Sigmoid colon (tissue), 7 donors: ENCODE data around the gene UNC5C. TPM values are rescaled to one million over a fixed set of nuclear protein-coding genes. Genes with fewer than 3 reads are reported as not detected.

Source experiments
- DNase-seq: peaks from one replicate; pipeline ENCODE4 v3.0.0-alpha.2; 2019
- H3K27ac ChIP-seq, 4 donors: fragments of 200-600 bp; sonication (generic); one replicate each; pipeline ENCODE4 v1.5.1; 2016 to 2019; ENCODE audit warnings: mild to moderate bottlenecking in 1 of 4
- H3K27me3 ChIP-seq, 3 donors: fragments of 200-600 bp; sonication (generic); one replicate each; pipeline ENCODE4 v1.5.1; 2019; ENCODE audit warnings: mild to moderate bottlenecking in 1 of 3
- H3K36me3 ChIP-seq, 4 donors: fragments of 200-600 bp; sonication (generic); one replicate each; pipeline ENCODE4 v1.5.1; 2016 to 2019
- H3K4me1 ChIP-seq, 4 donors: fragments of 200-600 bp; sonication (generic); one replicate each; pipeline ENCODE4 v1.5.1; 2017 to 2019
- H3K4me3 ChIP-seq, 4 donors: fragments of 200-600 bp; sonication (generic); one replicate each; pipeline ENCODE4 v1.5.1; 2017 to 2019; ENCODE audit warnings: mild to moderate bottlenecking in 2 of 4, moderate library complexity in 1 of 4
- H3K9me3 ChIP-seq, 4 donors: fragments of 200-600 bp in 3 of 4; sonication (generic) in 3 of 4; one replicate each; pipeline versions ENCODE4 v1.5.1 to v1.6.1; 2013 to 2019
- CTCF ChIP-seq, 4 experiments: fragments of 450-650 bp in 3 of 4; fragments of 200-600 bp in 1 of 4; IDR thresholded peaks; one replicate each; pipeline ENCODE4 v1.5.1; 2016 to 2019; ENCODE audit warnings: antibody characterized with exemption in 4 of 4, mild to moderate bottlenecking in 3 of 4, moderate library complexity in 2 of 4
- EP300 ChIP-seq, 4 donors: sonication (generic); formaldehyde crosslinking; IDR thresholded peaks; one replicate each; pipeline ENCODE4 v1.6.1; 2017; ENCODE audit warnings: antibody characterized with exemption in 4 of 4
- POLR2A ChIP-seq, 2 donors: fragments of 450-650 bp; IDR thresholded peaks; one replicate each; pipeline ENCODE4 v1.6.1; 2016; ENCODE audit warnings: antibody characterized with exemption in 2 of 2, mild to moderate bottlenecking in 2 of 2, moderate library complexity in 2 of 2
- POLR2AphosphoS5 ChIP-seq, 4 donors: sonication (generic); formaldehyde crosslinking; IDR thresholded peaks; one replicate each; pipeline ENCODE4 v1.6.1; 2017; ENCODE audit warnings: antibody characterized with exemption in 4 of 4
- WGBS, 2 donors: extraction: QIAGEN DNeasy Blood & Tissue Kit; methylation state at CpG; one replicate each; pipeline ENCODE4 v1.1.7; 2013; 5-methylcytosine and 5-hydroxymethylcytosine counted together
- intact Hi-C: fragments of 100-400 bp; cut with DNase I; formaldehyde crosslinking; loops from one replicate; pipeline ENCODE4 v1.15.1; 2023
- polyA plus RNA-seq, 3 donors: library from polyadenylated mRNA; stranded (reverse); fragments of 200-250 nt; gene quantifications; one replicate each; pipeline ENCODE4 v1.2.3, GENCODE V29; 2013
- total RNA-seq, 4 donors: library from RNA; depleted of rRNA; stranded (reverse); fragments of >200 nt; gene quantifications; one replicate each; pipeline ENCODE4 v1.1.0, GENCODE V29; 2016
- donor health status: healthy with polysubstance abuse.
- donor health status: Bipolar disorder and iron deficiency.
- donor health status: healthy.

The UNC5C gene
- total and polyA plus RNA-seq, 7 donors = 0.60 to 3.1 (median 1.4) TPM

- intact Hi-C loops = no loop called here
- H3K27ac ChIP-seq = no peak overlapping the region
- no peak for DNase-seq
Measured at GRCh38 chr4:95198961-95199360, 349.8 kb downstream of the UNC5C start.

GRCh38 chr4:95197353-95197752, 351.4 kb downstream of the UNC5C start:
- WGBS, 2 donors = 77 to 78% methylated on average over 6 of the region's 6 CpGs
- Histone ChIP-seq H3K4me1 (no peaks in the 10 kb centered on the region), H3K36me3 (no peaks in the 10 kb centered on the region), H3K27me3 (no peaks in the 10 kb centered on the region), H3K27ac (no peak overlapping the region), H3K9me3 (no peaks in the 10 kb centered on the region), H3K4me3 (no peak overlapping the region)
- intact Hi-C loops = no loop called here
- TF ChIP-seq EP300 (IDR thresholded peaks at IDR 0.05) (no peak), POLR2A (IDR thresholded peaks at IDR 0.05) (no peak), CTCF (IDR thresholded peaks at IDR 0.05) (no peak), POLR2AphosphoS5 (IDR thresholded peaks at IDR 0.05) (no peak)
- no peak for DNase-seq

More at GRCh38 chr4:95198961-95199360, 349.8 kb downstream of the UNC5C start:
- TF ChIP-seq POLR2A (IDR thresholded peaks at IDR 0.05) (no peak), POLR2AphosphoS5 (IDR thresholded peaks at IDR 0.05) (no peak), EP300 (IDR thresholded peaks at IDR 0.05) (no peak), CTCF (IDR thresholded peaks at IDR 0.05) (no peak)
- Histone ChIP-seq H3K4me1 (no peaks in the 10 kb centered on the region), H3K9me3 (no peaks in the 10 kb centered on the region), H3K36me3 (no peaks in the 10 kb centered on the region), H3K27me3 (no peaks in the 10 kb centered on the region), H3K4me3 (no peak overlapping the region)
- 94% methylated on average over 7 of the region's 7 CpGs for WGBS, 2 donors

- DNase-seq = no peak
- TF ChIP-seq POLR2A (IDR thresholded peaks at IDR 0.05) = no peak
- no peak for TF ChIP-seq EP300 (IDR thresholded peaks at IDR 0.05)
- TF ChIP-seq POLR2AphosphoS5 (IDR thresholded peaks at IDR 0.05) = no peak
- no peak for TF ChIP-seq CTCF (IDR thresholded peaks at IDR 0.05)
- Histone ChIP-seq H3K4me1 (peaks cover 0 to 8% (median 3%) of the 10 kb centered on the region in 4 donors), H3K27ac (no peak overlapping the region), H3K27me3 (no peaks in the 10 kb centered on the region), H3K4me3 (no peak overlapping the region), H3K9me3 (no peaks in the 10 kb centered on the region), H3K36me3 (no peaks in the 10 kb centered on the region)
- 81 to 86% methylated on average over 22 of the region's 22 CpGs for WGBS, 2 donors
- intact Hi-C loops = no loop called here
Measured at GRCh38 chr4:95193391-95194224, 355.2 kb downstream of the UNC5C start.

GRCh38 chr4:95191537-95191936, 357.2 kb downstream of the UNC5C start:
- no peaks in the 10 kb centered on the region for H3K27me3 ChIP-seq
- WGBS, 2 donors = 88 to 95% methylated on average over 3 of the region's 3 CpGs
- H3K27ac ChIP-seq = no peak overlapping the region
- H3K4me3 ChIP-seq = no peak overlapping the region
- H3K9me3 ChIP-seq = no peaks in the 10 kb centered on the region
- no peaks in the 10 kb centered on the region for H3K36me3 ChIP-seq
- H3K4me1 ChIP-seq = peaks cover 0 to 8% (median 3%) of the 10 kb centered on the region in 4 donors
- TF ChIP-seq POLR2AphosphoS5 (IDR thresholded peaks at IDR 0.05) (no peak), CTCF (IDR thresholded peaks at IDR 0.05) (no peak), EP300 (IDR thresholded peaks at IDR 0.05) (no peak), POLR2A (IDR thresholded peaks at IDR 0.05) (no peak)
- intact Hi-C loops = no loop called here
- no peak for DNase-seq
